Loucy (cell line): ENCODE data around the gene MYO5C.

Source experiments
- H2AFZ ChIP-seq: fragments of 200-600 bp; sonication (generic); 2 replicates; pipeline ENCODE4 v1.6.0; 2016; ENCODE audit warnings: antibody characterized with exemption, mild to moderate bottlenecking, low read length, moderate library complexity
- H3F3A ChIP-seq: fragments of 200-600 bp; 2 replicates; pipeline ENCODE4 v1.6.0; 2016; ENCODE audit warnings: antibody characterized with exemption, low read depth, mild to moderate bottlenecking
- H3K27me3 ChIP-seq: fragments of 200-600 bp; sonication (generic); 2 replicates; pipeline ENCODE4 v1.6.1; 2014; ENCODE audit warnings: low read length, mild to moderate bottlenecking; ENCODE audit not compliant: insufficient read depth, poor library complexity, severe bottlenecking
- H3K36me3 ChIP-seq: fragments of 200-600 bp; sonication (generic); 2 replicates; pipeline ENCODE4 v1.6.1; 2016; ENCODE audit warnings: low read length; ENCODE audit not compliant: insufficient read depth
- H3K4me1 ChIP-seq: fragments of 200-600 bp; sonication (generic); 2 replicates; pipeline ENCODE4 v1.5.1; 2014; ENCODE audit warnings: low read length, mild to moderate bottlenecking; ENCODE audit not compliant: insufficient read depth, poor library complexity, severe bottlenecking
- H3K4me2 ChIP-seq: fragments of 200-600 bp; sonication (generic); 2 replicates; pipeline ENCODE4 v1.6.0; 2014; ENCODE audit warnings: antibody characterized with exemption, low read length, low read depth, mild to moderate bottlenecking; ENCODE audit not compliant: poor library complexity, severe bottlenecking
- H3K4me3 ChIP-seq: fragments of 200-600 bp; sonication (generic); 2 replicates; pipeline ENCODE4 v1.5.1; 2014; ENCODE audit warnings: low read length, mild to moderate bottlenecking, mixed read lengths; ENCODE audit not compliant: poor library complexity, severe bottlenecking
- H3K79me2 ChIP-seq: fragments of 200-600 bp; sonication (generic); 2 replicates; pipeline ENCODE4 v1.6.1; 2014; ENCODE audit warnings: low read length; ENCODE audit not compliant: insufficient read depth
- H3K9ac ChIP-seq: fragments of 200-600 bp; sonication (generic); 2 replicates; pipeline ENCODE4 v1.6.0; 2014; ENCODE audit warnings: mild to moderate bottlenecking, low read depth, low read length, moderate library complexity; ENCODE audit not compliant: poor library complexity, severe bottlenecking
- H3K9me2 ChIP-seq: fragments of 200-600 bp; sonication (generic); replicated peaks from 2 replicates; pipeline ENCODE4 v1.6.1; 2016; ENCODE audit warnings: low read depth, low read length, mixed read lengths
- H3K9me3 ChIP-seq: fragments of 200-600 bp; sonication (generic); 2 replicates; pipeline ENCODE4 v1.6.1; 2014; ENCODE audit warnings: mild to moderate bottlenecking, antibody characterized with exemption, low read length, low read depth; ENCODE audit not compliant: insufficient read depth
- H4K20me1 ChIP-seq: fragments of 200-600 bp; sonication (generic); 2 replicates; pipeline ENCODE4 v1.6.0; 2014; ENCODE audit warnings: antibody characterized with exemption, low read length, mild to moderate bottlenecking; ENCODE audit not compliant: insufficient read depth, poor library complexity, severe bottlenecking
- CTCF ChIP-seq: fragments of 200-600 bp; sonication (generic); conservative IDR thresholded peaks from 2 replicates; pipeline ENCODE4 v1.5.1; 2014; ENCODE audit warnings: mild to moderate bottlenecking, antibody characterized with exemption, low read length
- EZH2phosphoT487 ChIP-seq: fragments of 200-600 bp; IDR thresholded peaks from 2 replicates; pipeline ENCODE4 v1.6.1; 2018; ENCODE audit warnings: antibody characterized with exemption, mild to moderate bottlenecking, moderate library complexity, borderline replicate concordance

MYO5C gene

DNA sequence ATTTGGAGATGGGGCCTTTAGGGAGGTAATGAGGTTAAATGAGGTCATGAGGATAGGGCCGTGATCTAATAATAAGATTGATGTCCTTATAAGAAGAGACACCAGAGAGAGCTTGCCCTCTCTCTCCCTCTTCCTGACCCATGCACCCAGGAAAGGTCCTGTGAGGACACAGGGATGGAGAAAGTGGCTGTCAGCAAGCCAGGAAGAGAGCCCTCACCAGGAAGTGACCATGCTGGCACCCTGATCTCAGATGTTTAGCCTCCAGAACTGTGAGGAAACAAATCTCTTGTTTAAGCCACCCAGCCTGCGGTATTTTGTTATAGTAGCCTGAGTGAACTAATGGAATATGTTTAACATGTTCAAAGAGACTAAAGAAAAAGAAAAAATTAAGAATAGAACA lies 89.2 kb downstream of the MYO5C start:
- no peak overlapping the region for H3K4me2 ChIP-seq
- H4K20me1 ChIP-seq: no peaks in the 10 kb centered on the region
- H3K9me2 ChIP-seq: no peaks in the 10 kb centered on the region
- H3K79me2 ChIP-seq: no peaks in the 10 kb centered on the region
- H3K4me1 ChIP-seq: peaks cover 13% of the 10 kb centered on the region
- H3K27me3 ChIP-seq: no peaks in the 10 kb centered on the region
- H3K4me3 ChIP-seq: no peak overlapping the region
- no peaks in the 10 kb centered on the region for H3F3A ChIP-seq
- H3K9me3 ChIP-seq: no peaks in the 10 kb centered on the region
- no peak for TF ChIP-seq EZH2phosphoT487
- no peak for TF ChIP-seq CTCF
- no peak overlapping the region for H3K9ac ChIP-seq
- H3K36me3 ChIP-seq: peaks cover 3% of the 10 kb centered on the region; the same call in 1 of the 2 replicates
- no peak overlapping the region for H2AFZ ChIP-seq

DNA sequence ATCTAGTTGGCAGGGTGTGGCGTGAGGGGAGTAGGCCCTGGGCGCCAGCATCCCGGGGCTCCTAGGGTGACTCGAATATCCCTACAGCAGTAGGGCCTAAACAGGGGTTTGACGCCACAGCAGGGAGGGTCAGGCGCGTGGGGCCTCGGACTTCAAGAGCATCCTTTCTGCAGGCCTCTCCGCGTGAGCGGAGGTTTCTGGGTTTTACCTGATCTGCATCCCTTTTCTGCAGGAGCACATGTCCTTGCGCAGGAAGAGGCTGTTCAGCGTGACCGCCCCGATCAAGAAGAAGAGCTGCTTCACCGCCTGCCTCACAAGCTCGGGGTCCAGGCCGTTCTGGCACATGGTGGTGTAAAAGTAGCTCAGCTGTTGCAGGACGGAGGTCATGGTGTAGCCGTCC lies 90.9 kb downstream of the MYO5C start:
- Histone ChIP-seq H3K9me3 (no peaks in the 10 kb centered on the region), H3K4me1 (peaks cover 13% of the 10 kb centered on the region), H3K4me2 (no peak overlapping the region), H3K79me2 (no peaks in the 10 kb centered on the region), H2AFZ (no peak overlapping the region), H3K9ac (no peak overlapping the region), H3K27me3 (no peaks in the 10 kb centered on the region), H3K4me3 (no peak overlapping the region), H3K9me2 (no peaks in the 10 kb centered on the region), H4K20me1 (no peaks in the 10 kb centered on the region), H3K36me3 (peaks cover 3% of the 10 kb centered on the region; the same call in 1 of the 2 replicates), H3F3A (no peaks in the 10 kb centered on the region)
- TF ChIP-seq EZH2phosphoT487: no peak
- TF ChIP-seq CTCF: no peak

DNA sequence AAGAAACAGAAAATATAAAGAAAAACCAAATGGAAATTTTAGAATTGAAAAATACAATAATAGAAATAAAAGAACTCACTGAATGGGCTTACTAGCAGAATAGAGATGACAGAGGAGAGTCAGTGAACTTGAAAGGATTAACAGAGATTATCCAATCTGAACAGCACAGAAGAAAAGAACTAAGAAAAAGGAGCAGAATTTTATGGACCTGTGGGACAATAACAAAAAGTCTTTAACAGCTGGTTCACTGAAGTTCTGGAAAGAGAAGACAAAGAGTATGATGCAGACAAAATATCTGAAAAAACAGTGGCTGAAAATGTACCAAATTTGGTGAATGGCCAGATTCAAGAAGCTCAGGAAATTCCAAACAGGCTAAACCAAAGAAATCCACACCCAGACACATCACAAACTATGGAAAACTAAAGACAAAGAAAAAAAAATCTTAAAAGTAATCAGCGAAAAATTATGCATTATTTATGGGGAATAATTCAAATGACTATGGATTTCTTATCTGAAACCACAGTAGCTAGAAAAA lies 94.7 kb downstream of the MYO5C start:
- Histone ChIP-seq H3K4me3 (no peak overlapping the region), H3K4me1 (no peaks in the 10 kb centered on the region), H3K4me2 (no peak overlapping the region), H3K36me3 (peaks cover 8% of the 10 kb centered on the region; the same call in 1 of the 2 replicates), H3K9me3 (no peaks in the 10 kb centered on the region), H3K27me3 (no peaks in the 10 kb centered on the region), H3K79me2 (no peaks in the 10 kb centered on the region), H3K9ac (no peak overlapping the region), H3F3A (no peaks in the 10 kb centered on the region), H3K9me2 (no peaks in the 10 kb centered on the region), H4K20me1 (no peaks in the 10 kb centered on the region), H2AFZ (no peak overlapping the region)
- TF ChIP-seq CTCF (no peak), EZH2phosphoT487 (no peak)
